ENCODE data around the gene DISC1. TPM values are rescaled to one million over a fixed set of nuclear protein-coding genes. Genes with fewer than 3 reads are reported as not detected.

Gene DISC1
- total and polyA plus RNA-seq, 2 of the 13 experiments (the other 11 are each of a cell fraction or from before 2014, with no cell fraction given), result 4.2 to 4.6 TPM

DNA sequence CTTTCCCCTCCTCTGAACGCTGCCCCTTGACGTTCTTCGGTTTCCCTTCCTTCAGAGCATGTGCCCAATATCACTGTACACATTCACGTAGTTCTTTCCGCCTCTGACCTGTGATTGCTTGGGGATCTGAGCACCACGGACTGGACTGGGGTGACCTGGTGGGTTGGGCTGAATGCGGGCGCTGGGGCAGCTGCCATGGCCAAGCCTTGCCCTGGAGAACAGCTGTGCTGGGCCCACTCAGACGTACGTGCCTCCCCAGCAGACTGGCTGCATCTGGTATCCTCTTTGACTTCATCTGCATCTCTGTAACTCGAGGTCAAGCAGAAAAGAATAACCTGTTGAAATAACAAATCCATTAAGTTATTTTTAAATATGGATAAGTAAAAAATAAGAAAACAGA, 35.1 kb upstream of the DISC1 start:
- Histone ChIP-seq H3K4me3 (replicated peaks in 1 of 3; ENCODE audit: insufficient read depth in 1 of 3, low read depth in 2 of 3, low read length in 3 of 3) (no peak overlapping the region), H4K20me1 (ENCODE audit: insufficient read depth, low read length) (no peaks in the 10 kb centered on the region), H2AFZ (ENCODE audit: low read length) (no peak overlapping the region), H3K9ac (ENCODE audit: insufficient read depth, low read depth, low read length) (no peak overlapping the region), H3K36me3 (replicated peaks in 1 of 2; ENCODE audit: control insufficient read depth in 1 of 2, insufficient read depth in 2 of 2, low read length in 2 of 2) (no peaks in the 10 kb centered on the region), H3K27me3 (ENCODE audit: control insufficient read depth in 1 of 2, insufficient read depth in 2 of 2, low read length in 2 of 2) (no peaks in the 10 kb centered on the region), H3K9me3 (ENCODE audit: low read length) (no peaks in the 10 kb centered on the region), H3K79me2 (ENCODE audit: insufficient read depth, low read length) (no peaks in the 10 kb centered on the region), H3K4me2 (ENCODE audit: low read depth, low read length) (no peak overlapping the region), H3K4me1 (ENCODE audit: insufficient read depth, low read length) (peaks cover 12% of the 10 kb centered on the region), H3K27ac (ENCODE audit: extremely low read length, insufficient read depth, low read length) (no peak overlapping the region)
- CTCF ChIA-PET (ENCODE audit: low intra/inter-chr PET ratio, low total read pairs), result interaction anchor here (1.8 kb wide), 1 partner anchor 233 kb away, joined by 23 read pairs; no protein-coding TSS in a partner anchor
- no peak for DNase-seq (ENCODE audit: low spot score)
- WGBS (ENCODE audit: low lambda C conversion rate), result 69% methylated on average over 11 of the region's 11 CpGs
- POLR2A ChIA-PET, result no interaction called here
- intact Hi-C loops (cut with micrococcal nuclease; ENCODE audit: unreplicated experiment) (no loop called here), in situ Hi-C loops (cut with HindIII; ENCODE audit: extremely low pct_ligation_motif_present, low pct_unique_long_range_greater_than_20kb) (no loop called here)
- no TSS peak for BruUV-seq (replicated peaks)
- no peak for FAIRE-seq
- TF ChIP-seq, protein P1, sequence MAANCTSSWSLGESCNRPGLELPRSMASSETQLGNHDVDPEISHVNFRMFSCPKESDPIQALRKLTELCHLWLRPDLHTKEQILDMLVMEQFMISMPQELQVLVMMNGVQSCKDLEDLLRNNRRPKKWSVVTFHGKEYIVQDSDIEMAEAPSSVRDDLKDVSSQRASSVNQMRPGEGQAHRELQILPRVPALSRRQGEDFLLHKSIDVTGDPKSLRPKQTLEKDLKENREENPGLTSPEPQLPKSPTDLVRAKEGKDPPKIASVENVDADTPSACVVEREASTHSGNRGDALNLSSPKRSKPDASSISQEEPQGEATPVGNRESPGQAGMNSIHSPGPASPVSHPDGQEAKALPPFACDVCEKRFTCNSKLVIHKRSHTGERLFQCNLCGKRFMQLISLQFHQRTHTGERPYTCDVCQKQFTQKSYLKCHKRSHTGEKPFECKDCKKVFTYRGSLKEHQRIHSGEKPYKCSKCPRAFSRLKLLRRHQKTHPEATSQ (CRISPR knock-in tag; IDR thresholded peaks at IDR 0.05; ENCODE audit: borderline replicate concordance), result no peak
- TF ChIP-seq ZNF790 (CRISPR knock-in tag; IDR thresholded peaks at IDR 0.05; ENCODE audit: borderline replicate concordance) (no peak), KLF6 (CRISPR knock-in tag; IDR thresholded peaks at IDR 0.05) (no peak), FOXK2 (IDR thresholded peaks at IDR 0.05) (no peak), EP300 (IDR thresholded peaks at IDR 0.05; ENCODE audit: low read depth in 2 of 2, low read length in 2 of 2) (no peak), EP300 (CRISPR knock-in tag; IDR thresholded peaks at IDR 0.05; ENCODE audit: borderline replicate concordance) (no peak), ZNF333 (CRISPR knock-in tag; IDR thresholded peaks at IDR 0.05; ENCODE audit: borderline replicate concordance) (no peak), HOXA7 (CRISPR knock-in tag; IDR thresholded peaks at IDR 0.05) (no peak)
- TF ChIP-seq, protein P2, sequence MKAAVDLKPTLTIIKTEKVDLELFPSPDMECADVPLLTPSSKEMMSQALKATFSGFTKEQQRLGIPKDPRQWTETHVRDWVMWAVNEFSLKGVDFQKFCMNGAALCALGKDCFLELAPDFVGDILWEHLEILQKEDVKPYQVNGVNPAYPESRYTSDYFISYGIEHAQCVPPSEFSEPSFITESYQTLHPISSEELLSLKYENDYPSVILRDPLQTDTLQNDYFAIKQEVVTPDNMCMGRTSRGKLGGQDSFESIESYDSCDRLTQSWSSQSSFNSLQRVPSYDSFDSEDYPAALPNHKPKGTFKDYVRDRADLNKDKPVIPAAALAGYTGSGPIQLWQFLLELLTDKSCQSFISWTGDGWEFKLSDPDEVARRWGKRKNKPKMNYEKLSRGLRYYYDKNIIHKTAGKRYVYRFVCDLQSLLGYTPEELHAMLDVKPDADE (CRISPR knock-in tag; IDR thresholded peaks at IDR 0.05), result no peak
- ATAC-seq, result no peak
